GM19025 (cell line): Measurements from ENCODE around the gene QRICH2.
"Not testable (repeated sequence)": the region's sequence is repeated elsewhere in the genome, so short reads cannot be mapped to it uniquely, and the experiment has no call there.

Experiments
- ATAC-seq: cut with Tn5 transposase; IDR thresholded peaks from one replicate; pipeline ENCODE4 v1.9.1; 2021; ENCODE audit warnings: mild to moderate bottlenecking, low read depth, moderate library complexity; ENCODE audit not compliant: unreplicated experiment

The QRICH2 gene

DNA sequence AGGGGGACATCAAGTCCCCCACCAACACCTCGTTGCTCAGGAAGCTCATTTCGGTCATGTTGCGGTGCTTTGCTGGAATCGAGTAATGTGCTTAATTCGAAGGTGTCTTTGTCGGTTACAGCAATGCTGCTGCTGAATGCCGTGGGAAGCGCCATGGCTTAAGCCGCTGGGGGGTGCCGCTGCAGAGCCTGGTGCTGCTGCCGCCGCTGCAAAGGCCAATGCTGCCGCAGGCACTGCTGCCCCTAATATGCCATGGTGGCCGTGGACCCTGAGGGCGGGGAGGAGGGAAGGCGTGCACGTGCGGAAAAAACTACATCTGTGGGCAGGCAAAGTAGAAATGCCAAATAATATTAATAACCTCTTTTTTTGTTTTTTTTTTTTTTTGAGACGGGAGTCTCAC lies 81.3 kb downstream of the QRICH2 start:
- ATAC-seq, result not testable (repeated sequence)

GRCh38 chr17:76225373-76226086 lies 82.5 kb downstream of the QRICH2 start:
- not testable (repeated sequence) for ATAC-seq
